Measurements from ENCODE around the gene HOXC9. TPM values are rescaled to one million over a fixed set of nuclear protein-coding genes. Genes with fewer than 3 reads are reported as not detected.
A peak's percentile ranks its signal among the peaks of the same experiment; 100 is the strongest.

Gene HOXC9
- total and polyA plus RNA-seq, 3 experiments from 2014 or later = not detected

DNA sequence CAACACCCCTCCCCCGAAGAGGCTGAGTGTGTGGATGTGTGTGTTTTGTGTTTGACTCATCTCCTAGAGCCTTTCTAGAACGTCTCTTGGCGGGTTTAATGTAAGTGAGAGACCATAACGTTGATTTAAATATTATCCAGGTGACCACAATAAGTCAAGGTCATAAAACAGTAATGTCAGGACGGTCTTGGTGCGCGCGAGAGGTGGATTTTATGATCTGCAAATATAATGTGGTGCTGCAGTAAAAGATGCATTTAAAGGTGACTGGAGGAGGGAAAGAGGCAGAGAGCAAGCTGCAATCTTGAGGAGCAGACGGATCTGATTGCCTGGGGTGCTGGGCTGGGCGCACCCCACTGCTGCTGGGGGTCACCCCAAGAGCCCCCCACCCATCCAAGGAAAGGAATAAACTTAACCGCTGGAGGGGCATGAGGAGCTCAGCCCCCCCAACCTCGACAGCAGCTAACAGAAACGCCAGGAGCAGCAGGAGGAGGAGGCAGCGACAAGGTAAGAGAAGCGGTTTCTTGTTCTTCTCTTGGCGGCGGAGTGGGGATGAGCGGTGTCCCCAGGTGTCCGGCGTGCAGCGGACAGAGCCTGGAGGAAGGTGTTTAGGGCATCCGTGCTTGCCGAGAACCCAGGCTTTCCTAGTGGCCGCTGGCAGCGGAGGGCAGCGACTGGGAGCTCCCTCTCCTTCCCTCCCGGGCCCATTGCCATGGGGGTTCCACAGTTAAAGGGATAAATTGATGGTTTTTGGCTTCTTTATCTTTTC lies 9.5 kb upstream of the HOXC9 start:
- no peak for DNase-seq
- CTCF ChIA-PET = interaction anchor here (1.4 to 1.5 kb wide), 2 partner anchors 199 to 218 kb away, joined by 3 read pairs; partner anchors contain the start of gene SMUG1
- H3K27me3 Mint-ChIP-seq = peaks cover 91 to 98% of the 10 kb centered on the region in 2 donors
- H3K4me1 Mint-ChIP-seq = peaks cover 36 to 56% (median 50%) of the 10 kb centered on the region in 3 donors
- no peak overlapping the region for H3K27ac ChIP-seq (ENCODE audit: low read depth, low read length)
- H3K4me3 ChIP-seq (ENCODE audit: low read length) = no peak overlapping the region
- H3K4me1 ChIP-seq (ENCODE audit: insufficient read depth, low read length) = peaks cover 33% of the 10 kb centered on the region
- H3K9me3 Mint-ChIP-seq = peaks cover 0 to 7% (median 2%) of the 10 kb centered on the region in 5 donors
- no peaks in the 10 kb centered on the region for H3K36me3 ChIP-seq (ENCODE audit: insufficient read depth, low read length)
- no peaks in the 10 kb centered on the region for H3K9me3 ChIP-seq (ENCODE audit: low read length)
- peaks cover 99% of the 10 kb centered on the region for H3K27me3 ChIP-seq (ENCODE audit: insufficient read depth, low read length, poor library complexity, severe bottlenecking)
- H3K27ac Mint-ChIP-seq = peak overlapping the region in 1 of 8 donors; percentile 10
- H3K36me3 Mint-ChIP-seq = no peaks in the 10 kb centered on the region
- H3K4me3 Mint-ChIP-seq = peak overlapping the region in 2 of 7 donors; percentile 77 to 78
- POLR2A ChIA-PET = interaction anchor here (0.7 kb wide), 1 partner anchor 10 kb away, joined by 3 read pairs; no protein-coding TSS in a partner anchor

DNA sequence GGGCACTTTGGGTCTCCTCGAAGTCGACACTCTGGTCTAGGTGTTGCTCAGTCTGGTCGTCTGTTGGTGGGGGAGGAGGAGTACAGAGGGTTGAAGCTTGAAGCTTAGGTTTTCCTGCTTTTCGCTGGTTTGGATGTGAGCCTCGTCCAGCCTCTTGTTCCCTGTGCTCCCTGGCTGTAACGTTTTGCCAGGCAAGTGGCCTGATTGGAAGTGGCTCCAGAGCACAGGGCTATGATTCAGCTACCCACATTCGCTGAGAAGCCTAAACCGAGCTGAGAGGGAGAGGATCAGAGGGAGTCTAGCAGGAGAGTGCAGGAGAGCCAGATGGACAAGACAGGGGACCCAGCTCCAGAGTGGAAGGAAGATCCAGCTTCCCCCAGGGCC lies 8.9 kb upstream of the HOXC9 start:
- Mint-ChIP-seq H3K36me3 (no peaks in the 10 kb centered on the region), H3K4me3 (no peak overlapping the region), H3K9me3 (peaks cover 0 to 7% (median 2%) of the 10 kb centered on the region in 5 donors), H3K27ac (no peak overlapping the region), H3K4me1 (peaks cover 37 to 58% (median 48%) of the 10 kb centered on the region in 3 donors), H3K27me3 (peaks cover 92 to 99% of the 10 kb centered on the region in 2 donors)
- no peak overlapping the region for H3K27ac ChIP-seq (ENCODE audit: low read depth, low read length)
- no peak overlapping the region for H3K4me3 ChIP-seq (ENCODE audit: low read length)
- ChIA-PET POLR2A (no interaction called here), CTCF (interaction anchor here (1.4 to 1.5 kb wide), 3 partner anchors 18 to 217 kb away, joined by 3 to 7 read pairs (median 3); partner anchors contain the start of genes HOXC8 and SMUG1)
- H3K36me3 ChIP-seq (ENCODE audit: insufficient read depth, low read length) = no peaks in the 10 kb centered on the region
- no peak for DNase-seq
- H3K4me1 ChIP-seq (ENCODE audit: insufficient read depth, low read length) = peaks cover 33% of the 10 kb centered on the region
- no peaks in the 10 kb centered on the region for H3K9me3 ChIP-seq (ENCODE audit: low read length)
- H3K27me3 ChIP-seq (ENCODE audit: insufficient read depth, low read length, poor library complexity, severe bottlenecking) = peaks cover 99% of the 10 kb centered on the region

DNA sequence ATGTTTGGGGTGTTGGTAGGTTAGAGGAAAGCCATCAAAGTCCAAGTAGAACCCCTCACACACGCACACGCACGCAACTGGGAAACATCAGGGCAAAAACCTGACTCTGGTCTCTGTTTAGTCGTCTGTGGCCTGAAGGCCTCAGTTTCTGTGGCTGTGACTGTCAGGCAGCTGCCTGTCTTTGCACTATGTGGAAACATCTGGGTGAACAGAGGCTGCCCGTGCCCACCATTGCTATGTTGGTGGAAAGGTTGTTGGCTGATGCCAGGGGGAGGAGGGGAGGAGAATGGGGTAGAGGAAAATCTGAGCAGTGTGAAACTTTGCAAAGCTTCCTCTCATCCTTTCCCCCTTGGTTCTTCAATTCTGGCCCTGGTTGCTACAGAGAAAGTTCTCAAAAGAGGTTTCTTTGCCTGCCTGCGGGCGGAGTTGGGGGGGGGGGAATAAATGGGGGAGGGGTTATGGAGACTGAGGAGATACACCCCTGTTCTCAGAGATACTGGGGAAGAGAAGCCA lies 7.5 kb upstream of the HOXC9 start:
- Histone ChIP-seq H3K4me1 (ENCODE audit: insufficient read depth, low read length) (peaks cover 42% of the 10 kb centered on the region), H3K36me3 (ENCODE audit: insufficient read depth, low read length) (no peaks in the 10 kb centered on the region), H3K9me3 (ENCODE audit: low read length) (no peaks in the 10 kb centered on the region), H3K27me3 (ENCODE audit: insufficient read depth, low read length, poor library complexity, severe bottlenecking) (peaks cover 100% of the 10 kb centered on the region), H3K27ac (ENCODE audit: low read depth, low read length) (no peak overlapping the region), H3K4me3 (ENCODE audit: low read length) (no peak overlapping the region)
- Mint-ChIP-seq H3K4me1 (peaks cover 38 to 60% (median 40%) of the 10 kb centered on the region in 3 donors), H3K4me3 (peak overlapping the region in 2 of 7 donors; percentile 8 to 51), H3K27me3 (peaks cover 92 to 96% of the 10 kb centered on the region in 2 donors), H3K27ac (no peak overlapping the region), H3K36me3 (no peaks in the 10 kb centered on the region), H3K9me3 (peaks cover 0 to 7% (median 2%) of the 10 kb centered on the region in 5 donors)
- ChIA-PET CTCF (interaction anchor here (1.0 to 1.5 kb wide), 4 partner anchors 13 to 197 kb away, joined by 3 to 7 read pairs (median 4); partner anchors contain the start of genes HOXC8 and SMUG1), POLR2A (no interaction called here)
- DNase-seq = no peak

DNA sequence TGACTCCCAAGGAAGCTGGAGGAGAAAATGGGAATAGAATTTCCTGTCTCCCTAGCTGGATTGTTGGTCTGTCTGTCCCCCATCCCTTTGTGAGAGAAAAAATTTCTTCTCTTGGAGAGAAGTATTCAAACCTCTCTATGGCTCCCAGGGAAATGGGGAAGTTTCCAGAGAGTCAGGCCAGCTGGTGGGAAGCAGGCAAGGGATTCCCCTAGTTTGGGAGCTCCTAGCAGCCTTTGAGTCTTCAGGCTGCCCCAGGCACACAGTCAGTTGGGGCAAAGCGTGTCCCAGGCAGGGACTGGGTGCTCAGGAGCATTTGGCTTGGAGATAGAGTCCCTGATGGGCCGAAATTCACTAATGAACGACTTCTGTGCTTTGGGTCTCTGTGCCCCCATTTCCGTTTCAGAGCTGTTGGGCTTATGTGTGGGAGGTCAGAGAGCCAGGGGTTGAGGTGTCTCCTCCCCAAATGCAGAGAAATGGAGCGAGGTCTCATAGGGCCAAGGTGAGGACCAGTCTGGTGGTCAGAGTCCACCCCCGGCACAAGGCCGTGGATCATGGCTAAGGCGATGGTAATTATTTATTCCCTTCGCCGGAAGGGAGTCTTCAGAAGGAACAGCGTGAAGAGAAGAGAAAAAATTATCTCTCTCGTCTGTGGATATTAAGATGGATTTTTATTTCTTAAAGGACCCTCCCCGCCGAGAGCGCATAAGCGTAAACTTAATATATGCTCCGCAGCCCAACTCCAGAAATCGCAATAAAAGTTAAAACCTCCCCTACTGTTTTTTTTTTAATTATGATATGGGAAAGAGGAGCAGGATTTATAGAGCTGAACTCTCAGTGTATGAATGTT lies 6.6 kb upstream of the HOXC9 start:
- no peak for DNase-seq
- Histone ChIP-seq H3K36me3 (ENCODE audit: insufficient read depth, low read length) (no peaks in the 10 kb centered on the region), H3K9me3 (ENCODE audit: low read length) (no peaks in the 10 kb centered on the region), H3K4me1 (ENCODE audit: insufficient read depth, low read length) (peaks cover 46% of the 10 kb centered on the region), H3K27me3 (ENCODE audit: insufficient read depth, low read length, poor library complexity, severe bottlenecking) (peaks cover 100% of the 10 kb centered on the region), H3K27ac (ENCODE audit: low read depth, low read length) (no peak overlapping the region), H3K4me3 (ENCODE audit: low read length) (no peak overlapping the region)
- Mint-ChIP-seq H3K27me3 (peaks cover 92 to 96% of the 10 kb centered on the region in 2 donors), H3K27ac (peak overlapping the region in 4 of 8 donors; percentile 22 to 84 (median 52)), H3K4me3 (peak overlapping the region in 6 of 7 donors; percentile 5 to 78 (median 62)), H3K4me1 (peaks cover 41 to 64% (median 47%) of the 10 kb centered on the region in 3 donors), H3K36me3 (no peaks in the 10 kb centered on the region), H3K9me3 (peaks cover 0 to 7% (median 2%) of the 10 kb centered on the region in 5 donors)
- POLR2A ChIA-PET = interaction anchor here (0.6 kb wide), 1 partner anchor 14 kb away, joined by 5 read pairs; no protein-coding TSS in a partner anchor
- CTCF ChIA-PET = interaction anchor here (1.6 kb wide), 1 partner anchor 236 kb away, joined by 3 read pairs; no protein-coding TSS in a partner anchor

DNA sequence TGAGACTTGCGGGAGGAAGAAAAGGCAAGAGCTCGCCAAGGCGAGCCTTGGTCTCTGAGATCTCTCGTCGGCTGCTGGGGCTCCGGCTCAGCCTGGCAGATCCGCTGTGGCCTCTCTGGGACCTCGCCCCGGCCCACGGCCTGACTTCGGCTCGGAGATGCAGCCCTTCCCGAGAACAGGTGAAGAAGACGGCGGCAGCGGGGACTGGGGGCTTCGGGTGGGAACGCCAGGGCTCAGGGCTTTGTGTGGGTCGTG lies 6.0 kb upstream of the HOXC9 start:
- Histone ChIP-seq H3K9me3 (ENCODE audit: low read length) (no peaks in the 10 kb centered on the region), H3K27me3 (ENCODE audit: insufficient read depth, low read length, poor library complexity, severe bottlenecking) (peaks cover 100% of the 10 kb centered on the region), H3K4me1 (ENCODE audit: insufficient read depth, low read length) (peaks cover 43% of the 10 kb centered on the region), H3K36me3 (ENCODE audit: insufficient read depth, low read length) (no peaks in the 10 kb centered on the region), H3K4me3 (ENCODE audit: low read length) (no peak overlapping the region), H3K27ac (ENCODE audit: low read depth, low read length) (no peak overlapping the region)
- Mint-ChIP-seq H3K9me3 (peaks cover 0 to 7% (median 2%) of the 10 kb centered on the region in 5 donors), H3K27ac (peak overlapping the region in 2 of 8 donors; percentile 66 to 84), H3K27me3 (peaks cover 92 to 96% of the 10 kb centered on the region in 2 donors), H3K4me1 (peaks cover 38 to 67% (median 50%) of the 10 kb centered on the region in 3 donors), H3K4me3 (peak overlapping the region in 6 of 7 donors; percentile 3 to 78 (median 64)), H3K36me3 (no peaks in the 10 kb centered on the region)
- DNase-seq = no peak
- ChIA-PET POLR2A (interaction anchor here (0.6 kb wide), 1 partner anchor 15 kb away, joined by 5 read pairs; no protein-coding TSS in a partner anchor), CTCF (interaction anchor here (1.6 kb wide), 1 partner anchor 237 kb away, joined by 3 read pairs; no protein-coding TSS in a partner anchor)

DNA sequence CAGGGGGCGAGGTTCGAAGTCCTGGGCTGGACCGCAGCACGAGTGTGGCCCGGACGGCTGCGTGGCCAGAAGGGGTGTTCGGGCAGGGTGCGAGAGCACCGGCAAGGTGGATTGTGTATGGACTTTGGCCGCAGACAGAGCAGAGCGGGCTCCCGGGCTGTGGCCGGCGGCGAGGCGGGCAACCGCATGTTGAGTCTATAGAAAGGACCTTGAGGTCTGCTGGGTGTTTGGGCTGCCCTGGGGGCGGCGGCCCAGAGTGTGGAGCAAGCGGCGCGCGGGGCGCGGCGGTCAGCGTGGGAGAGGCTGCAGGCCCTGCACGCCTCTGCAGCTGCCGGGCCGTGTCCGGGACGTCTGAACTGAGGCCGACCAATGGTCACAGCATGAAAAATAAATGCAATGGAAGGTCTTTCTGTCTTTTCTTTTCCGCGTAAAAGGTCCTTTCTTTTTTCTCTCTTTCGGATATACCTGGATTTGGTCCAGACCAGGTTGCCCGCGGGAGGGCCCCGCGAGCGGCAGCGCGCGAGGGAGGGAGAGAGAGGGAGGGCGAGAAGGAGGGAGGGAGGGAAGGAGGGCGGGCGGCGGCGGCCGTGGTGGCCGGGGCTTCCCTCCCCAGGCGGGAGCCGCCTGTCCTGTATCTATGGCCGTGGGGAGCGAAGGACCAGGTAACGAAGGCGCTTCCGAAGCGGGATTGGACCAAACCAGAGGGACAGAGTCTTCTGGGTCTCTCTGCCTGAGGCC lies 5.5 kb upstream of the HOXC9 start:
- Mint-ChIP-seq H3K27me3 (peaks cover 93 to 96% of the 10 kb centered on the region in 2 donors), H3K27ac (peak overlapping the region in 2 of 8 donors; percentile 66 to 84), H3K4me1 (peaks cover 34 to 65% (median 47%) of the 10 kb centered on the region in 3 donors), H3K9me3 (peaks cover 0 to 7% (median 2%) of the 10 kb centered on the region in 5 donors), H3K4me3 (peak overlapping the region; percentile 74 to 87 (median 81)), H3K36me3 (no peaks in the 10 kb centered on the region)
- no peak for DNase-seq
- H3K27me3 ChIP-seq (ENCODE audit: insufficient read depth, low read length, poor library complexity, severe bottlenecking) = peaks cover 98% of the 10 kb centered on the region
- no peak overlapping the region for H3K4me3 ChIP-seq (ENCODE audit: low read length)
- POLR2A ChIA-PET = no interaction called here
- no peaks in the 10 kb centered on the region for H3K9me3 ChIP-seq (ENCODE audit: low read length)
- peaks cover 39% of the 10 kb centered on the region for H3K4me1 ChIP-seq (ENCODE audit: insufficient read depth, low read length)
- CTCF ChIA-PET = interaction anchor here (1.0 to 1.6 kb wide), 4 partner anchors 12 to 237 kb away, joined by 3 to 8 read pairs (median 4); partner anchors contain the start of gene HOXC5
- no peaks in the 10 kb centered on the region for H3K36me3 ChIP-seq (ENCODE audit: insufficient read depth, low read length)
- H3K27ac ChIP-seq (ENCODE audit: low read depth, low read length) = peak overlapping the region; percentile 64

DNA sequence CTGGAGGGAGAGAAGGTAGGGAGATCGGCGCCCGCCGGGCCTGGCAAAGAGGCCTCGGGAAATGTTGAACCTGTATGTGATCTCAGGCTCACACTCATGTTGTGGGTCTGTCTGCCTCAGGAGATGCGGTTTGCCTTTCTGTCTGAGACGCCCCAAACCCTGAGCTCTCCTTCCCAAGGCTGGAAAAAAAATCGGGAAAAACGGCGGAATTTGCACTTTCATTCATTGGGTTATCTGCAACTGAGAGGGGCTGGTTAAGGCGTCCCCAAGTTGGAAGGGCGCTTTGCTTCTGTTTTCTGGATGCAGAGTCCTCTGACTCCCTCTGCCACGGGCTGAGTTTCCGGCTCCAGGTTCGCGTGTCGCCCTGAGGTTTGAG lies 5.0 kb upstream of the HOXC9 start:
- Histone ChIP-seq H3K27ac (ENCODE audit: low read depth, low read length) (peak overlapping the region; percentile 64), H3K27me3 (ENCODE audit: insufficient read depth, low read length, poor library complexity, severe bottlenecking) (peaks cover 98% of the 10 kb centered on the region), H3K4me3 (ENCODE audit: low read length) (peak overlapping the region; percentile 67), H3K4me1 (ENCODE audit: insufficient read depth, low read length) (peaks cover 42% of the 10 kb centered on the region), H3K9me3 (ENCODE audit: low read length) (no peaks in the 10 kb centered on the region), H3K36me3 (ENCODE audit: insufficient read depth, low read length) (no peaks in the 10 kb centered on the region)
- H3K36me3 Mint-ChIP-seq = no peaks in the 10 kb centered on the region
- peaks cover 34 to 66% (median 43%) of the 10 kb centered on the region in 3 donors for H3K4me1 Mint-ChIP-seq
- CTCF ChIA-PET = interaction anchor here (1.0 to 1.6 kb wide), 5 partner anchors 11 to 238 kb away, joined by 3 to 8 read pairs (median 3); partner anchors contain the start of gene HOXC5
- H3K27ac Mint-ChIP-seq = peak overlapping the region in 1 of 8 donors; percentile 74
- H3K27me3 Mint-ChIP-seq = peaks cover 92 to 96% of the 10 kb centered on the region in 2 donors
- peak overlapping the region; percentile 74 to 87 (median 81) for H3K4me3 Mint-ChIP-seq
- DNase-seq = no peak
- peaks cover 0 to 7% (median 2%) of the 10 kb centered on the region in 5 donors for H3K9me3 Mint-ChIP-seq
- POLR2A ChIA-PET = no interaction called here

All from CD8-positive, alpha-beta memory T cell (primary cell).